ENCODE data around the gene ABI3.

DNA sequence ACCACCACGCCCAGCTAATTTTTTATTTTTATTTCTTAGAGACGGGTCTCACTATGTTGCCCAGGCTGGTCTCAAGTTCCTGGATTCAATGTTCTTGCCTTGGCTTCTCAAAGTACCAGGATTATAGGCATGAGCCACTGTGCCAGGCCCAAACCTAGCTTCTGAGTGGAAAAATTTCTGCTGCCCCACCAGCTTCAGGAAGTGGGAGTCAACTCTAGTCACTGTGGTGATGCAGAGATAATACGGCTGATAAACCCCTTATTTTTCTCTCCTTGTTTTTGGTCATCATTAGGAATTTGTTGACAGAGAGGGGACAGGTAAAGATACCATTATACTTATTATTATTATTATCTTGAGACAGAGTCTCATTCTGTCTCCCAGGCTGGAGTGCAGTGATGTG is 47.9 kb downstream of the ABI3 start:
- TF ChIP-seq, protein P1, sequence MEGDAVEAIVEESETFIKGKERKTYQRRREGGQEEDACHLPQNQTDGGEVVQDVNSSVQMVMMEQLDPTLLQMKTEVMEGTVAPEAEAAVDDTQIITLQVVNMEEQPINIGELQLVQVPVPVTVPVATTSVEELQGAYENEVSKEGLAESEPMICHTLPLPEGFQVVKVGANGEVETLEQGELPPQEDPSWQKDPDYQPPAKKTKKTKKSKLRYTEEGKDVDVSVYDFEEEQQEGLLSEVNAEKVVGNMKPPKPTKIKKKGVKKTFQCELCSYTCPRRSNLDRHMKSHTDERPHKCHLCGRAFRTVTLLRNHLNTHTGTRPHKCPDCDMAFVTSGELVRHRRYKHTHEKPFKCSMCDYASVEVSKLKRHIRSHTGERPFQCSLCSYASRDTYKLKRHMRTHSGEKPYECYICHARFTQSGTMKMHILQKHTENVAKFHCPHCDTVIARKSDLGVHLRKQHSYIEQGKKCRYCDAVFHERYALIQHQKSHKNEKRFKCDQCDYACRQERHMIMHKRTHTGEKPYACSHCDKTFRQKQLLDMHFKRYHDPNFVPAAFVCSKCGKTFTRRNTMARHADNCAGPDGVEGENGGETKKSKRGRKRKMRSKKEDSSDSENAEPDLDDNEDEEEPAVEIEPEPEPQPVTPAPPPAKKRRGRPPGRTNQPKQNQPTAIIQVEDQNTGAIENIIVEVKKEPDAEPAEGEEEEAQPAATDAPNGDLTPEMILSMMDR (IDR thresholded peaks at IDR 0.05 in 2 of 3, conservative IDR thresholded peaks at IDR 0.05 in 1 of 3; ENCODE audit: insufficient read depth in 2 of 3, low read depth in 1 of 3, low read length in 3 of 3): no peak
- no peak for TF ChIP-seq GATAD2A (IDR thresholded peaks at IDR 0.05)
- no peak for TF ChIP-seq FOXA1 (IDR thresholded peaks at IDR 0.05; ENCODE audit: borderline replicate concordance)
- TF ChIP-seq RCOR1 (IDR thresholded peaks at IDR 0.05; ENCODE audit: borderline replicate concordance in 1 of 2, low read depth in 2 of 2, low read length in 2 of 2): no peak
- no peak for TF ChIP-seq MAFK (IDR thresholded peaks at IDR 0.05; ENCODE audit: low read length)
- TF ChIP-seq JUND (IDR thresholded peaks at IDR 0.05; ENCODE audit: borderline replicate concordance, low read depth, low read length): no peak
- no peak for TF ChIP-seq JUND (tag; IDR thresholded peaks at IDR 0.05; ENCODE audit: borderline replicate concordance, low read depth, low read length)
- TF ChIP-seq, protein P2, sequence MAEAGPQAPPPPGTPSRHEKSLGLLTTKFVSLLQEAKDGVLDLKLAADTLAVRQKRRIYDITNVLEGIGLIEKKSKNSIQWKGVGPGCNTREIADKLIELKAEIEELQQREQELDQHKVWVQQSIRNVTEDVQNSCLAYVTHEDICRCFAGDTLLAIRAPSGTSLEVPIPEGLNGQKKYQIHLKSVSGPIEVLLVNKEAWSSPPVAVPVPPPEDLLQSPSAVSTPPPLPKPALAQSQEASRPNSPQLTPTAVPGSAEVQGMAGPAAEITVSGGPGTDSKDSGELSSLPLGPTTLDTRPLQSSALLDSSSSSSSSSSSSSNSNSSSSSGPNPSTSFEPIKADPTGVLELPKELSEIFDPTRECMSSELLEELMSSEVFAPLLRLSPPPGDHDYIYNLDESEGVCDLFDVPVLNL (CRISPR knock-in tag; IDR thresholded peaks at IDR 0.05; ENCODE audit: low read depth): no peak
- TF ChIP-seq HDAC3 (IDR thresholded peaks at IDR 0.05; ENCODE audit: borderline replicate concordance, partially characterized antibody): no peak
- TF ChIP-seq GABPA (tag; conservative IDR thresholded peaks at IDR 0.05; ENCODE audit: low read depth): no peak
- no peak for TF ChIP-seq MAZ (CRISPR knock-in tag; conservative IDR thresholded peaks at IDR 0.05 in 1 of 2, IDR thresholded peaks at IDR 0.05 in 1 of 2)

Data from K562 (cell line).